Mesangial cell (primary cell): ENCODE results near the gene KDM5B. TPM values are rescaled to one million over a fixed set of nuclear protein-coding genes. Genes with fewer than 3 reads are reported as not detected.

ENCODE experiments used
- total RNA-seq: library from RNA; depleted of rRNA; stranded (reverse); fragments of >200 nt; gene quantifications from 2 replicates; pipeline ENCODE4 v1.2.3, GENCODE V29; 2015

KDM5B gene
- 26.7 and 51.0 TPM in 2 replicates for total RNA-seq

GRCh38 chr1:202807926-202808757, at the start of gene KDM5B:
Gene KDM5B (minus strand): TSS chr1:202808421. CDS start chr1:202808305, 116 bp downstream.

DNA sequence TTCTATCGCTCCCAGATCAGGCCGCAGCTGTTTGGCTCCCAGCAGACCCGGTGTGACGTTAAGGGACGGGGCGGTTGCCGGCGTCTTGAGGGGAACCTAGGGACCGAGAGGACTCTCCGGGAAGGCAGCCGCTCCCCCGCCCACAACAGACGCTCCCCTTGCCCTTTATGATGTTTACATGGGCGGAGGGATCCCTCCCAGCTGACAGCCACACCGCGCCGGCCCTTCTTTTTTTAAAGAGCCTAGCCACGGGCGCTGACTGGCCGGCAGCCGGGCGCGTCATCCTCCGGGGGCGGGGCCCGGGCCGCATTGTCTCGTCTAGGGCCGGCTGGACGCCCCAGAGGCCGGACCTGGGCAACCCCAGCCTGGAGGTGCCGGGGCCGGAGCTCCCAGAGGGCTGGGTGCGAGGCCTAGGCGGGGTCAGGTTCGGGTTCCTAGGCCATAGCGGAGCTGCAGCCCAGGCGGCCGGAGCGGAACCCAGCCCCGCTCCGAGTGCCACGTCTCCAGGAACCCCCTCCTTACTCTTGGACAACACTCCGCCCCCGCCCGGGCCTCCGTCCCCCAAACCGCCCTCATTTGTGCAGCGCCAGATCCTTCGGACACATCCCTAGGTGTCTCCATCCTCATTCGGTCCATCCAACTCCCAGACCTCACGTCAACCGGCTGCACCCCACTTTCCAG, 2.5 kb upstream of the KDM5B start, which contains the start of gene PCAT6:
TSS of gene PCAT6 (plus strand) at position 340 of the 681 bp plus-strand sequence.

GRCh38 chr1:202710070-202711045, 97.9 kb downstream of the KDM5B start, which contains the start of gene SYT2:
Gene SYT2 (minus strand): TSS chr1:202710454. CDS start chr1:202605772, 104,682 bp downstream.

Other genes with a start within 250 kb of the KDM5B start
- gene SYT2, start 98.0 kb downstream of the KDM5B start, total RNA-seq, result under 0.01 TPM in 1 of 2 replicates, not detected in the other
- gene PCAT6, start 2.5 kb upstream of the KDM5B start, total RNA-seq, result 3.0 TPM in 1 of 2 replicates, not detected in the other
- 6.7 and 8.1 TPM in 2 replicates for gene RABIF, start 80.7 kb upstream of the KDM5B start, total RNA-seq
- gene KLHL12, start 118.8 kb upstream of the KDM5B start, total RNA-seq, result 17.3 and 17.4 TPM in 2 replicates
- 53.0 and 73.3 TPM in 2 replicates for gene ADIPOR1, start 149.9 kb upstream of the KDM5B start, total RNA-seq
- gene CYB5R1, start 158.8 kb upstream of the KDM5B start, total RNA-seq, result 26.4 and 29.3 TPM in 2 replicates
- 54.4 and 60.8 TPM in 2 replicates for gene TMEM183A, start 199.0 kb upstream of the KDM5B start, total RNA-seq
- 0.38 and 0.98 TPM in 2 replicates for gene PPFIA4, start 218.1 kb upstream of the KDM5B start, total RNA-seq